Activated naive CD4-positive, alpha-beta T cell (primary cell): Measurements from ENCODE around the gene LRP2.
"Not testable (repeated sequence)": the region's sequence is repeated elsewhere in the genome, so short reads cannot be mapped to it uniquely, and the experiment has no call there.

Source experiments
- DNase-seq, 4 experiments: peaks; one replicate each; lab custom pipeline; 2025; lab: John Stamatoyannopoulos, UW

The LRP2 gene

GRCh38 chr2:169301596-169302335 lies 60.6 kb downstream of the LRP2 start:
- no peak for DNase-seq

GRCh38 chr2:169300636-169301530 lies 61.5 kb downstream of the LRP2 start:
- no peak for DNase-seq

GRCh38 chr2:169298007-169298406 lies 64.3 kb downstream of the LRP2 start:
- DNase-seq: no peak

DNA sequence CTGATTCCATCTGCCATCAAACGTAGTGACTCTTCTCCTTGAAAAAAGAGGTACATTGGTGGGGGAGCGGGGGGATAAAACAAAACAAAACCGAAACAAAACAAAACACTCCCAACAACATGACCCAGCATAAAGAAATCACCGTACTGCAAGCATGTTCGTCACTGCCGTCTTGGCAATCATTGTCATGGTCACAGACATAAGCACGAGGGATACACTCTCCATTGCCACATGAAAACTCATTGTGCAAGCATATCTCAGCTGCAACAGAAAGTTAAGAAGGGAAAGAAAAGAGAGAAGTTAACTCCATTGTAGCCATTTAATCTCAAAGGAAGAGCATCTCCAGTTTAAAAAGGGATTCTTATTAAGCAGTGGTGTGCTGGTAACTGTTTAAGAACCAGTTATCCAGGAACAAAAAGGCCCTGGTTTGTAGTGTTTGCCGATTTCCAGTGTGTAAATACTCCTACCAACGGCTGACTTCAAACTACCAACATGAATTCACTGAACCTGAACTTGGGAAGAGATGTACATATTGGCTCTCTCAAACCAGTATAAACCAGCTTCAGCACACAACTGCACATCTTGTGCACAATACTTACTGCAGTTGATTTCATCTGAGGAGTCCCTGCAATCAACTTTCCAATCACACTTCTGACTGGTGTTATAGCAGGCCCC lies 68.2 kb downstream of the LRP2 start:
- no peak for DNase-seq

- DNase-seq: no peak
Observed at GRCh38 chr2:169291517-169291916, 70.8 kb downstream of the LRP2 start.

DNA sequence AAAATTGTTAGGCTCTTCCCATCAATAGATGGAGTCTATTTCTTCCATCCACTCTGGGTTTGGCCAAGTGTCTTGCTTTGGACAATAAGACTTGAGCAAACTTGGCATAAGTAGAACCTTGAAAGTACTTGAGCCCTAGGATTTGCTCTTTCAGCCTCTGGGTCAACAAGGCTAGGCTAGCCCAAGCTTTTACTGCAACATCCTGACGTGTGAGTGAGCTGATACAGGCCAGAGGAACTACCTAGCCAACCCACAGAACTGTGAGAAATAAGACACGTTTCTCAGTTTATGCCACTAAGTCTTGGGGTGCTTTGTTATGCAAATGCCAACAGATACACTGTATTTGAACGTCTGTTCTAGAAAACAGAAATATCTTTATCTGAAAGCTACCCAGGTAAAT lies 71.9 kb downstream of the LRP2 start:
- DNase-seq: no peak

GRCh38 chr2:169287666-169288065 lies 74.7 kb downstream of the LRP2 start:
- no peak for DNase-seq

DNA sequence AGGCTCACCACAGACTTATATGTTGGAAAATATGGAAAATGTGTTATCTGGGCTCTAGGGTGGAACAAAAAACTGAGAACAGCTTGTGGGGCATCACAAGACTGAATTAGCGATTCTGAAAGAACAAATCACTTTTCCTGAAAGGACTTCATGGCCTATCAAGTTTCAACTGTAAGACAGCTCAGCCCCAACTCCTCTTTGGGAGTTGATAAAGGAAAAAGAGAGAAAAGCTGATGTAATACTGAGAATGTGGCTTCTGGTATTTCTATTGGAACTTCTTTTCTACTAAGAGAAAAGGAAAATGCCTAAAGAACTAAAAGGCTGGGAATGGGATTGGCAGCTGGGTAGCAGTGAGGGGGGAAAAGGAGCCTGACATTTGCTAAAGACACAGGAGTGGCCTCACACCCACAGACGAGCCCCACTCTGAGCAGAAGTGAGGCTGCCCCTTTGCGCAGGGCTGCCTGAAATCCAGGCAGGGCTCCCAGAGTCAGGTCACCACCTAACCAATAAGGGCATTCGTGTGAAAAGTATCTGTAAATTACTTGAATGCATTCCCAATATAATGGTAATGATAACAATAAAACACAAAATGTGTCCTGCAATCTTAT lies 75.6 kb downstream of the LRP2 start:
- DNase-seq: no peak

DNA sequence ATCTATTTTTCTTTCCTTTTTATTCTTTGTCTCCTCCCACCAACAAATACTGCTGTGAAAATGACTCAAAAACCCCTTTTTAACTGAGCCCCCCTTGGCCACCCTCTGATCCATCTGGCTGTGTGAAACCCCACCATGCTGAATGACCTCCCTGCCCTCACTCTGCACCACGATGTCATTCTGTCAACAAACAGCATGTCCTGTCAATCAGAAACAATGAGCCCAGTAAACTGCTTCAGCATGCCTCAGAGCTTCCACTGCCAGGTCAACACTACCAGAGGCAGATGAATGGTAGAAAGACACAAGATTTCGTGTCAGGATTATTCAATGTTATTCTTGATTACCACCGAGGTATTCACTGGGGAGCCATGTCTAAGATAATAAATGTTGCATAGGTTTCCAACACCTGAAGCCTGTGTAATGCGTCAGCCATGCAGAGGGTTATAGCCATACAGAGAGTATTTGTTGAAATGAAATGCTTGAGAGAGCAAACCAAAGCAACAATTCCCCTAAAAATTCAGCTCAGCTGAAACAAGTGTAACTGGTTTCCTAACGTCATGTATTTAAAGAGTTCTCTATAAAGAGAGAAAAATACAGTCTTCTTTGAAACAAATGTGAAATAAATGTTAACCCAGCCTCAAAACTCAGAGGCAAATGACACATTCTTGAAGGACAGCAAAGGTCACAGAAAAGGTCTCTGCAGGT lies 76.7 kb downstream of the LRP2 start:
- DNase-seq: no peak

DNA sequence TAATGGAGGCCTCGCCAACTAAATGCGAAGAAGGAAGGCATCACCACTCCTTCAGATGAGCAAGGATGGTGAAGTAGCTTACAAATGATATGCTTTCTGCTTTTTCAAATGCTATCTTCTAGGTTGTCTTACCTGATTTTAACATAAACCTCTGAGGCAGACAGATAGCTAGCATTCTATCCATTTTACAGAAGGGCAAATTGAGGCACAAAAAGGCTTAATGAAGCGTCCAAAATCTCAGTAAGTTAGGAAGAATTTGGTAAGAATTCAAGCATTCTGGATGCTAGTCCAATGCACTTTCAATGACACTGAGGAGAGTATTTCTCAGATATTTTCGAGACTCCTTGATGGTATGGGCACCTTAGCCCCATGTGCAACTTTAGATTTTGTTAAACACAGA lies 81.8 kb downstream of the LRP2 start:
- no peak for DNase-seq

GRCh38 chr2:169275696-169276444 lies 86.5 kb downstream of the LRP2 start:
- DNase-seq: no peak

DNA sequence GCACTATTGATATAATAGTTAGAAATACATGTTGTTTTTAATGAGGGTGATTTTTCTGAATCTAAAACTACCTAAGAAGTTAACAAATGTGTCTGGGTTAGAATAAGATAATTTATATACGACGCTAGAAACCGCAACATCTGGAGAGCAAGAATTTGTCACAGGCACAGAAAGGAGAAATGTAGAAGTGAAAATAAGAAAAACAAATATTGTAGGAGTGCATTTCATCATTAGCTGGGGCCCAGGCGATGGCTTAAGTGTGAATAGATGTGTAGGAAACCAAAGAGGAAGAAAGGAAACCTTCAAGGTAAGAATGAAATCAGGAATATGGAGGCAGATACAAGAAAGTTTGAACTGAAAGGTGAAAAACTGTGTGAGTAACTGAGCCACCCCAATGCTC lies 90.3 kb downstream of the LRP2 start:
- DNase-seq: no peak

DNA sequence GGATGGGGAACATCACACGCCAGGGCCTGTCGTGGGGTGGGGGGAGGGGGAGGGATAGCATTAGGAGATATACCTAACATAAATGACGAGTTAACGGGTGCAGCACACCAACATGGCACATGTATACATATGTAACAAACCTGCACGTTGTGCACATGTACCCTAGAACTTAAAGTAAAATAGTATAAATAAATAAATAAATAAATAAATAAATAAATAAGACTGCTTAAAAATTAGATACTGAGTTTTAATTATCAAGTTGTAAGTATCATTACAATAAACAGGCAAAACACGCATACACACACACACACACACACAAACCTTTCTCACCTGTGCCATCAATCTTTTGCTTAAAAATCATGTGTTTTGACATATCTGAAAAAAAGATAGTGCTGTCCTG lies 91.8 kb downstream of the LRP2 start:
- not testable (repeated sequence) for DNase-seq

DNA sequence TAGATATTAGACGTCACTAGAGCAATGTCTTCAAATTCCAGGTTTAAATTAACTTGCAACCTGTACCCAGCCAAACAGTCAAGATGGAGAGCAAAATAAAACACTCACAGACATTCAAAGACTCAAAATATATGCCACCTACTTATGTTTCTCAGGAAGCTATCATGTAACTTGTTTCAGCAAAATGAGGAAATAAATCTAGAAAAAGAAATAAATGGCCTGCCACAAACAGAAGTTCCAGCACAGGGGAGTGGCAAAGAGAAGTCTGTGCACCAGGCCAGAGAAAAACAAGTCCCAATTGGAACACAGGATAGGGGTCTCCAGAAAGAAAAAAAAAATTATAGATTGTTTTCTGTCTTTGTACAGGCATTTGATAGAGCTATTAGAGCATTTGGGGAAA lies 96.7 kb downstream of the LRP2 start:
- DNase-seq: no peak

GRCh38 chr2:169260846-169261642 lies 101.3 kb downstream of the LRP2 start:
- no peak for DNase-seq

DNA sequence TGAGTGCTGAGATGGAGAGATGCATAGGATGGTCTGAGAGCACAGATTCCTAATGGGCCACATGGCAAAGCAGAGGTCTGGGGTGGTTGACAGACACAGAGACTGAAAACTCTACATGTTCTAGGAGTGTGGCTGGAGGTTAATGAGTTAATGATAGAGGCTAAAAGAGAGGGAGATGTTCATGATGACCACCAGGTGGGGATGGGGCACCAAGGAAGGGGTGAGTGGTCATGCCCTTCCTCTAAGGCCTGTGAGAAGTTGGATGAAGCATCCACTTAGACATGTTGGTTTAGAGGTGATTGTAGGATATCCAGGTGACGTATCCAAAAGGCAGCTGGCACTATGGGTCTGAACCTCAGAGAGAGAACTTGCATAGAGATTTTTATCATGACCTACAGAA lies 102.1 kb downstream of the LRP2 start:
- no peak for DNase-seq

DNA sequence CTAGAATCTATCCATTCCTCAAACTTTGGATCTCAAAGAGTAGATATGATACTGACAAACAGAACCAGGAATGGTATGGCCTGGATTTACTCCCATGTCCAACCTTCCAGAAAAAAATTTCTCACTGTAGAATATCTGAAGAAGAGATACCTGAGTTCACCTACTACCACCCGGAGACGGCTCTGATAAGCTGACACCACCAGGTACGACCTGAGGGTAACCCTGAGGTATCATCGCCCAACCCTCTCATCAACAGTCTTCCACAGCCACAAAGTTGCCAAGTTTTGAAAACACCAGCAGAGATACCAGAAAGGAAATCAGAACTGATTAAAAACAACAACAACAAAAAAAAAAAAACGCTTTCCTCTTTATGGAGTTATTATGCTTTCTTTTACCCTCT lies 102.9 kb downstream of the LRP2 start:
- no peak for DNase-seq

GRCh38 chr2:169258045-169258601 lies 104.2 kb downstream of the LRP2 start:
- DNase-seq: no peak

DNA sequence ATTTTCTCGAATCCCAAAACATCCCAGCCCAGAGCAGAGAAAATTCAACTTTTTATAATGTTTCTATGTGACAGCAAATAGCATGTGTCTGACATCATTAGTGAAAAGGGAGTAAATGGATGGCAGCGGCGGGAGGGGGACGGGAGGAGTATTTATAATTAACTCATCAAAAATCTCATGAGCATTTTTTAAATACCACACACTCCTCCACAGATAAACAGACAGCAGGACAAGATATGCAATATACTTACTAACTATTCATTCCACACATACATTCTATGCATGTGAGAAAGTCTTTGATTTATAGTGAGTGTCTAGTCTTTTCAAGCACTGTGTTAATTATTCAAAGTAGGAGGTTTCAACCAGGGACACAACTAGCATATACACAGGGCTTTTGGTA lies 107.6 kb downstream of the LRP2 start:
- DNase-seq: no peak

DNA sequence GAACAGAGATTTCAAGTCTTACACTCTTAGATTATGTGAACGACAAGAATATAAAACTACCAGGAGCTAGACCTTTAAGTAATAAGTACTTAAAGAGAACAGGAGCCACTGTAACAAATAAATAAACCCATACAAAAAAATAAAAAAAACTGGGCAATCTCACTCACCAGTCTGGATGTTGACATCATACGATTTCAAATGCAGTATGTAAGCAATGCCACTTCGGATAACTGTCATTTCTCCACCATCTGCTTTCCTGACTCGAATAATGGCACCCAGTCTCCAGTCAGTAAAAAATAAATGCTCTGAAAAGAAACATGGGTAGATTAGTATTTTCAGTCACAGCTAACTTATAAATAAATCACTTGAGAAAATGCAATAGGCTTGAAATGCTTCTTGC lies 115.1 kb downstream of the LRP2 start:
- no peak for DNase-seq
